Karpas-422 (cell line): ENCODE measurements around the gene PLSCR1. TPM values are rescaled to one million over a fixed set of nuclear protein-coding genes. Genes with fewer than 3 reads are reported as not detected.
A peak's percentile ranks its signal among the peaks of the same experiment; 100 is the strongest.

Experiments used
- DNase-seq: peaks from one replicate; pipeline ENCODE4 v3.0.0-alpha.2; 2015
- H2AFZ ChIP-seq: fragments of 200-600 bp; sonication (generic); 2 replicates; pipeline ENCODE4 v1.6.1; 2014; ENCODE audit warnings: antibody characterized with exemption, low read length, mixed read lengths
- H3K27ac ChIP-seq: fragments of 200-600 bp; sonication (generic); 2 replicates; pipeline ENCODE4 v1.5.1; 2014; ENCODE audit warnings: mild to moderate bottlenecking, low read length, moderate library complexity
- H3K27me3 ChIP-seq: fragments of 200-600 bp; sonication (generic); 2 replicates; pipeline ENCODE4 v1.6.1; 2014; ENCODE audit warnings: low read length, mixed read lengths
- H3K36me3 ChIP-seq: fragments of 200-600 bp; sonication (generic); 2 replicates; pipeline ENCODE4 v1.6.1; 2014; ENCODE audit warnings: low read length, mixed read lengths; ENCODE audit not compliant: insufficient read depth
- H3K4me1 ChIP-seq: fragments of 200-600 bp; sonication (generic); 2 replicates; pipeline ENCODE4 v1.6.1; 2014; ENCODE audit warnings: mild to moderate bottlenecking, low read length, mixed read lengths
- H3K4me2 ChIP-seq: fragments of 200-600 bp; sonication (generic); 2 replicates; pipeline ENCODE4 v1.6.1; 2014; ENCODE audit warnings: low read length, low read depth, mild to moderate bottlenecking; ENCODE audit not compliant: poor library complexity, severe bottlenecking
- H3K4me3 ChIP-seq: fragments of 200-600 bp; sonication (generic); 2 replicates; pipeline ENCODE4 v1.5.1; 2014; ENCODE audit warnings: mild to moderate bottlenecking, antibody characterized with exemption, low read length, mixed read lengths
- H3K79me2 ChIP-seq: fragments of 200-600 bp; sonication (generic); 2 replicates; pipeline ENCODE4 v1.6.1; 2014; ENCODE audit warnings: mild to moderate bottlenecking, low read length, mixed read lengths
- H3K9ac ChIP-seq: fragments of 200-600 bp; sonication (generic); 2 replicates; pipeline ENCODE4 v1.6.0; 2014; ENCODE audit warnings: low read length
- H3K9me2 ChIP-seq: fragments of 200-600 bp; sonication (generic), shearing (Covaris generic); replicated peaks from 2 replicates; pipeline ENCODE4 v1.6.0; 2014; ENCODE audit warnings: mild to moderate bottlenecking, low read length, moderate library complexity; ENCODE audit not compliant: insufficient read depth
- H3K9me3 ChIP-seq: fragments of 300-700, 200-600 bp; sonication (generic); 2 replicates; pipeline ENCODE4 v1.6.1; 2014; ENCODE audit warnings: low read length, mixed read lengths
- H4K20me1 ChIP-seq: fragments of 200-600 bp; sonication (generic); 2 replicates; pipeline ENCODE4 v1.6.1; 2014; ENCODE audit warnings: mild to moderate bottlenecking, antibody characterized with exemption, low read length, low read depth; ENCODE audit not compliant: insufficient read depth
- total RNA-seq: library from RNA; depleted of rRNA; stranded (reverse); fragments of >200 nt; shearing (Covaris generic); gene quantifications from 2 replicates; pipeline ENCODE4 v1.2.3, GENCODE V29; 2014; ENCODE audit warnings: low replicate concordance

PLSCR1 gene
- total RNA-seq, 1 experiment from 2014 or later = 26.2 TPM

DNA sequence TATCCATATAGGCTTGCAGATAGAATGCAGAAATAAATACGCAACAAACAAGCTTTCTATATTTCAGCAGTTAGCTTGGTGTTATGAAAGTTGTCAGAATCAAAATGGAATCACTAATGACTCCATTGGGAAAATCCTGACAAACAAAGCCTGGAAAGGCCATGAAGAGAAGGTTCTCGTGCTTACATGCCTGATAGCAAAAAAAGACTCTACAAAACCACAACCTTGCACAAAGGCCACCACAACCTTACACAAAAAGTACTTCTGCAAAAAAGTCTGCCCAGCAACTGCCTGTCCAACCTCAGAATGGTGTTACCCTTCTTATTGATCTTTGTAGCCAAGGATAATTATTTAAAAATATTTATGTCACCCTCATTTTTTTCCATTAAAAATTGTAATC lies 14.4 kb upstream of the PLSCR1 start:
- no peak overlapping the region for H3K4me2 ChIP-seq
- no peak overlapping the region for H3K4me3 ChIP-seq
- no peaks in the 10 kb centered on the region for H3K9me3 ChIP-seq
- H3K4me1 ChIP-seq = no peaks in the 10 kb centered on the region
- no peaks in the 10 kb centered on the region for H3K79me2 ChIP-seq
- H3K9ac ChIP-seq = no peak overlapping the region
- no peaks in the 10 kb centered on the region for H3K9me2 ChIP-seq
- no peak overlapping the region for H3K27ac ChIP-seq
- no peaks in the 10 kb centered on the region for H3K27me3 ChIP-seq
- no peaks in the 10 kb centered on the region for H4K20me1 ChIP-seq
- no peak for DNase-seq
- H2AFZ ChIP-seq = no peak overlapping the region
- no peaks in the 10 kb centered on the region for H3K36me3 ChIP-seq

DNA sequence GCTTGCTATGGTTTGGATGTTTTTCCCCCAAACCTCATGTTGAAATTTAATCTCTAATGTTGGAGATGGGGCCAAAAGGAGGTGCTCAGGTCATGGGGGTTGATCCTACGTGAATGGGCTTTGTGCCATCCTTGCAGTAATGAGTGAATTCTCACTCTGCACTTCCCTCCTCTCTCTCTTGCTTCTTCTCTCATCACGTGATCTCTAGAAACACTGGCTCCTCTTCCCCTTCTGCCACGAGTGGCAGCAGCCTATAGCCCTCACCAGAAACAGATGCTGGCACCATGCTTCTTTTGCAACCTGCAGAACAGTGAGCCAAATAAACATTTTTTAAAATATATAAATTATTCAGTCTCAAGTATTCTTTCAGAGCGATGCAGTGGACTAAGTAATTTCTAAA lies 13.3 kb upstream of the PLSCR1 start:
- no peak overlapping the region for H3K9ac ChIP-seq
- no peaks in the 10 kb centered on the region for H4K20me1 ChIP-seq
- no peaks in the 10 kb centered on the region for H3K36me3 ChIP-seq
- no peak overlapping the region for H3K4me3 ChIP-seq
- no peaks in the 10 kb centered on the region for H3K79me2 ChIP-seq
- no peaks in the 10 kb centered on the region for H3K9me3 ChIP-seq
- H3K4me2 ChIP-seq = no peak overlapping the region
- no peaks in the 10 kb centered on the region for H3K9me2 ChIP-seq
- no peak for DNase-seq
- H2AFZ ChIP-seq = no peak overlapping the region
- no peaks in the 10 kb centered on the region for H3K4me1 ChIP-seq
- no peaks in the 10 kb centered on the region for H3K27me3 ChIP-seq
- no peak overlapping the region for H3K27ac ChIP-seq

DNA sequence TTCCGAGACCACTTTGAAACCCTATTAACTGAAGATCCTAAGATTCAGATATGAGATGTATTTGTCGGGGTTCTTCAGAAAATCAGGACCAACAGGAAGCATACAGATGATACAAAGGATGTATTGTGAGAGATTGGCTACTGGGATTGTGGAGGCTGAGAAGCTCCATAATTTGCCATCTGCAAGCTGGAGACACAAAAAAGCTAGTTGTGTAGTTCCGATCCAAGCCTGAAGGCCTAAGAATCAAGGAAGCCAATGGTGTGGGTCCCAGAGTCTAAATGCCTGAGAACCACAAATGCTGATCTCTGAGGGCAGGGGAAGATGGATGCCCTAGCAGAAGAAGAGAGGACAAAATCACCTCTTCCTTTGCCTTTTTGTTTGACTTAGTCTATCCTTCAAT lies 10.9 kb upstream of the PLSCR1 start:
- no peaks in the 10 kb centered on the region for H3K36me3 ChIP-seq
- H3K9me2 ChIP-seq = no peaks in the 10 kb centered on the region
- no peak overlapping the region for H3K27ac ChIP-seq
- no peaks in the 10 kb centered on the region for H3K79me2 ChIP-seq
- no peak overlapping the region for H3K4me3 ChIP-seq
- H4K20me1 ChIP-seq = no peaks in the 10 kb centered on the region
- no peak overlapping the region for H2AFZ ChIP-seq
- H3K27me3 ChIP-seq = no peaks in the 10 kb centered on the region
- no peak overlapping the region for H3K9ac ChIP-seq
- H3K4me1 ChIP-seq = peaks cover 3% of the 10 kb centered on the region; the same call in 1 of the 2 replicates
- DNase-seq = no peak
- H3K4me2 ChIP-seq = no peak overlapping the region
- H3K9me3 ChIP-seq = no peaks in the 10 kb centered on the region

DNA sequence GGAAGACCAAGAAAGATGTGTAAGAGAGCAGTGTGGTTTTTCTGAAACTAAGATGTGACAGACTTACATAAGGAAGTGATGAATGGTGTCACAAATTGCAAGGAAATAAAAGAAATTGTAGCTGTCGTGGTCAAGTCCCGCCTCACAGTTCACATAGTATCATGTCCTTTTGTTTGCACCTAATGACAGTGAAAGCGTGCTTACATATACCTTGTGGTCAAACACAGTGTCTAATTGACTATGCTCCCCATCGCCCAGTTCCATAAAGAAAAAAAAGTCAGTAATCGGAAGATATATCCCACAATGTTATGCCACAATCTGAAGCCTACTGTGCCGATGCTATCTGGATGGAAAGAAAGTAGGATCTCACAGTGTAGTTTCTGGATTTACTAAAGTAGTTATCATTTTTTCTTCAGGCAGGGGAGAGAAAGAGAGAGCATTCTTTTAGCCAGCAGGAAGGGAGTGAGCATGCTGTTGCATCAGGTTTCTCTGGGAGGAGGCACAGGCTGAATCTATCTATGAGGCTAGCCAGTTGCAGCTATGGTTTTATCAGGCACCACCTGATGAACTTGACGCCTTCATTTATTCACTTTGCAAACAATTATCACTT lies 9.8 kb upstream of the PLSCR1 start:
- Histone ChIP-seq H3K9me3 (no peaks in the 10 kb centered on the region), H3K4me3 (no peak overlapping the region), H3K27ac (no peak overlapping the region), H3K4me1 (peaks cover 9% of the 10 kb centered on the region; the same call in 1 of the 2 replicates), H3K4me2 (no peak overlapping the region), H3K9me2 (no peaks in the 10 kb centered on the region), H3K27me3 (no peaks in the 10 kb centered on the region), H3K79me2 (no peaks in the 10 kb centered on the region), H4K20me1 (no peaks in the 10 kb centered on the region), H2AFZ (no peak overlapping the region), H3K9ac (no peak overlapping the region), H3K36me3 (no peaks in the 10 kb centered on the region)
- DNase-seq = no peak

DNA sequence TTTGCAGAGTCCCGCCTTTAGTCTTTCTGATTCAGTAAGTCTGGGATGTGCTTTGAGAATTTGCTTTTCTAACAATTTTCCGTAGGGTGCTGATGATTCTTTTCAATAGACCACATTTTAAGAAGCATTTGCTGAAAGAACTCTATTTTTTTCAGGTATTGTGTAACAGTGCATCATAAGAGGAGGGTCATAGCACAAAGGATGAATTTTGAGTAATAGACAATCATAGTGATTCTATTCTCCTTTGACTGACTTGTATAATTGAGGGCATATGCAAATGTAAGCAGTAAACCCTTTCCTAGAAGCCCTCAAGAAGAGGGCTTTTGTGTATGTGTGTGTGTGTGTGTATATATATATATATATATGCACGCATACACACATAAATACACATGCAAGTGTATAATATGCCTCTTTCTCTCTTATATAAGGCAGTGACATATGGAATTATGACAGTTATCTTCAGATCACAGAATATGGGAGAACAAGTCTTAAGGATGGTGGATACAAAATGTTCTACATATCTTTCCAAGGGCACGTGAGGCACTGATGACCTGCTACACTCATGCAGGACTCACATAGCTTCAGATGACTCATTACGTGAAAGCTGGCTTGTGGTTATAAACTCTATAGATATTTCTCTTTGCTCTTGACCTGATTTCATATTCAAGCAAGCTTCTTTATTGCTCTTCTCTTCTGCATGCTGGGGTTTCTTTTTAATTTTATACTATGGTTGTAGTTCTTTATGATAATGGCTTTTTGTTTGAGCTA lies 6.5 kb upstream of the PLSCR1 start:
- no peak overlapping the region for H3K4me3 ChIP-seq
- no peaks in the 10 kb centered on the region for H3K36me3 ChIP-seq
- H3K9me3 ChIP-seq = no peaks in the 10 kb centered on the region
- H3K27ac ChIP-seq = no peak overlapping the region
- no peak for DNase-seq
- no peak overlapping the region for H2AFZ ChIP-seq
- H3K4me2 ChIP-seq = no peak overlapping the region
- H3K4me1 ChIP-seq = peaks cover 14% of the 10 kb centered on the region
- no peaks in the 10 kb centered on the region for H3K79me2 ChIP-seq
- H3K9ac ChIP-seq = no peak overlapping the region
- no peaks in the 10 kb centered on the region for H3K9me2 ChIP-seq
- H4K20me1 ChIP-seq = no peaks in the 10 kb centered on the region
- H3K27me3 ChIP-seq = no peaks in the 10 kb centered on the region

DNA sequence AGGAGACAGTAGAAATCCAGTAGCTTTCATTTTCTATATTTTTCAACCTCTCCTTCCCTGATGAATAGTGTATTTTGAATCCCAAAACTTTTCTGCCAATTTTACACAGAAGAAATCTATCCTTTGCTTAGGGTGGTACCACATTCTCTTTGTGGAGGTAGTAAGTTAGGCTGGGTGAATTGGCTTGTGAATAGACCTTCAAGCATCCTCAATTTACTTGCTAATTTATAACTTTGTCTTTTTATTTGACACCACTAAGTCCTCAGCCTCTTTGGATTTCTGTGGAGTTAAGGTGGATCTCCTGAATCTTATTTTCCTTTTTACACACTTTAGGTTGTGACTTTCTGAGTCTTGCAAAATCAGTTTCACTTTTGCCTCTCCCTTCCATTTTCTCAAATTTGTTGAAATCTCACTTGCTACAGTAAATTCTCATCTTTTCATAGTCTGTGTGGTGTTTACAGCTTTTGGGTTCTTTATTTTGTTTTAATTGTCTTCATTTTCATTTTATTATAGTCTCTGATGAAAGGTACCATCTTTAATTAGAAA lies 5.7 kb upstream of the PLSCR1 start:
- Histone ChIP-seq H3K79me2 (no peaks in the 10 kb centered on the region), H2AFZ (no peak overlapping the region), H4K20me1 (no peaks in the 10 kb centered on the region), H3K27ac (no peak overlapping the region), H3K4me1 (peaks cover 14% of the 10 kb centered on the region), H3K9me2 (no peaks in the 10 kb centered on the region), H3K4me3 (peak overlapping the region; percentile 29; the same call in 1 of the 2 replicates), H3K36me3 (no peaks in the 10 kb centered on the region), H3K9me3 (no peaks in the 10 kb centered on the region), H3K4me2 (peak overlapping the region; percentile 15), H3K9ac (no peak overlapping the region), H3K27me3 (no peaks in the 10 kb centered on the region)
- DNase-seq = no peak

DNA sequence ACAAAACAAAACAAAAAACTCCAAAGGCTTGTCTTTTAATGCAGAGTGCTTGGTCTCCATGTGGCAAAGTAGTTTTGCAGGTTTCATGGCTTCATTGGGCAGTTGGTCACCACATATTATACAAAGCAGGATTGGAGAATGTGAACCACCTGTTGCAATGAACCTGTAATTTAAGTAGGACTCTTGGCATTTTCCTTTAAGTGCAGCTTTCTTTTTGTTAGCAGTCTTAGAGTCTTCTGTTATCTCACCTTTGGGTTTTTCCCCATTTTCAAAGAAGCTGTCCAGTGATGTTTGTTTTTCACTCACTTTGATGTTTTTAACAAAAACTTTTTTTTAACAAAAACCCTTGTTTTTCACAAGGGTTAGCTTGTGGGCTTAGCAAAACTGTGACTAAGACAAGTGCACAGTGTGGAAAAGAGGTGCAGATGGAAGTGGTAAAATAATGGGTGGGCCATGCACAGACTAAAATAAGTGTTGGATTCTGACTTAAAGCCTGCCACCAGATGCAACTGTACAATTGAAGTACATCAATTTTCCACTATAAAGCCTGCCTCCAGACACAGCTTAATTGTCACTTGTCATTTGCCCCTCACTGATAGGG lies 2.9 kb upstream of the PLSCR1 start:
- Histone ChIP-seq H4K20me1 (no peaks in the 10 kb centered on the region), H3K4me3 (no peak overlapping the region), H3K4me1 (peaks cover 26% of the 10 kb centered on the region), H3K9me2 (no peaks in the 10 kb centered on the region), H3K36me3 (no peaks in the 10 kb centered on the region), H3K9ac (no peak overlapping the region), H3K9me3 (no peaks in the 10 kb centered on the region), H3K27me3 (no peaks in the 10 kb centered on the region), H3K4me2 (no peak overlapping the region), H3K79me2 (peaks cover 7% of the 10 kb centered on the region), H2AFZ (no peak overlapping the region), H3K27ac (no peak overlapping the region)
- no peak for DNase-seq

DNA sequence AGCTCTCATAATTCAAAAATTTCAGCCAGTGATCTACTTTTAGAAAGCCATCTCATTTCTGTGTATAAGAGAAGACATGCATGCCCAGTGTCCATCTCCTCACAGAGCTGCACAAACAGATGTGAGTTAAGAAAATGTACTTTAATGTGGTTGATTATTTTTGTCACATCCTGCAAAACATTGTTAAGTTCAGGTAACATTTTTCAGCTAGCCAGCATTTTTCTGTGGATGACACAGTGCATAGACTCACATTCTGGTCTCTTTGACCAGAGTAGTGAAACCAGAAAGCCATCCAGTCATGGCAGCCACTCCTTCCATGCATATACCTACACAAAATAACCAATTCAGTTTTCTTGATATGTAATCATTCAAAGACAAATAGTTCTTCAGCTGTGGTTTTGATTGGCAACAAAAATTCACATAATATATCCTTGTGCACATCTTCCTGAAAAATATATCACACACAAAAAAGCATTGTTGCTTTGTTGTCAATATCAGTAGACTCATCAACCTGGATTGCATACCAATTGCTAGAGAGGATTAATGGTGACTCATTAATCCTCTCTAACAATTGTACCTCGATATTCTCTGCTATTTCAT lies 2.1 kb upstream of the PLSCR1 start:
- H3K4me3 ChIP-seq = no peak overlapping the region
- no peak overlapping the region for H3K4me2 ChIP-seq
- H3K36me3 ChIP-seq = no peaks in the 10 kb centered on the region
- no peak overlapping the region for H2AFZ ChIP-seq
- no peaks in the 10 kb centered on the region for H3K27me3 ChIP-seq
- peaks cover 33% of the 10 kb centered on the region for H3K4me1 ChIP-seq
- H4K20me1 ChIP-seq = no peaks in the 10 kb centered on the region
- DNase-seq = no peak
- H3K9me2 ChIP-seq = no peaks in the 10 kb centered on the region
- no peaks in the 10 kb centered on the region for H3K9me3 ChIP-seq
- H3K27ac ChIP-seq = no peak overlapping the region
- H3K79me2 ChIP-seq = peaks cover 10% of the 10 kb centered on the region
- H3K9ac ChIP-seq = no peak overlapping the region
